ENCODE results near the gene F2RL3.

Gene F2RL3

DNA sequence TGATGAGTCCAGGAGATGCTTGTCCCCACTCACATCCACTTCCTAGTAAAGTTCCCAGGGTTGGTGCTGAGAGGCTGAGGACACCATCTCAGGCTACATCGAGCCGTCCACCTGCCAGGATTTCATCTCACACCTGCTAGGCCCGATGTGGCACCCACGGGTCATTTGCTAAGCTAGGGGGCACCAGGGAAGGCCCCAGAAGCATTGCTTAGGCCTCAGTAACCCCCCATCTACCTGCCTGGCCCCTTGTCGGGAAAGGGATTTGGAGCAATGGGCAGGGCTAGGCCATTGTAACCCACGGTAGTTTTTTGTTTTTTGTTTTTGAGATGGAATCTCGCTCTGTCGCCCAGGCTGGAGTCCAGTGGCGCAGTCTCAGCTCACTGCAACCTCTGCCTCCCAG, 51.8 kb downstream of the F2RL3 start:
- H3K4me3 ChIP-seq (ENCODE audit: low read depth, low read length): no peak overlapping the region
- no peak for DNase-seq (ENCODE audit: low read depth)
- TF ChIP-seq, protein P1, sequence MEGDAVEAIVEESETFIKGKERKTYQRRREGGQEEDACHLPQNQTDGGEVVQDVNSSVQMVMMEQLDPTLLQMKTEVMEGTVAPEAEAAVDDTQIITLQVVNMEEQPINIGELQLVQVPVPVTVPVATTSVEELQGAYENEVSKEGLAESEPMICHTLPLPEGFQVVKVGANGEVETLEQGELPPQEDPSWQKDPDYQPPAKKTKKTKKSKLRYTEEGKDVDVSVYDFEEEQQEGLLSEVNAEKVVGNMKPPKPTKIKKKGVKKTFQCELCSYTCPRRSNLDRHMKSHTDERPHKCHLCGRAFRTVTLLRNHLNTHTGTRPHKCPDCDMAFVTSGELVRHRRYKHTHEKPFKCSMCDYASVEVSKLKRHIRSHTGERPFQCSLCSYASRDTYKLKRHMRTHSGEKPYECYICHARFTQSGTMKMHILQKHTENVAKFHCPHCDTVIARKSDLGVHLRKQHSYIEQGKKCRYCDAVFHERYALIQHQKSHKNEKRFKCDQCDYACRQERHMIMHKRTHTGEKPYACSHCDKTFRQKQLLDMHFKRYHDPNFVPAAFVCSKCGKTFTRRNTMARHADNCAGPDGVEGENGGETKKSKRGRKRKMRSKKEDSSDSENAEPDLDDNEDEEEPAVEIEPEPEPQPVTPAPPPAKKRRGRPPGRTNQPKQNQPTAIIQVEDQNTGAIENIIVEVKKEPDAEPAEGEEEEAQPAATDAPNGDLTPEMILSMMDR (IDR thresholded peaks at IDR 0.05; ENCODE audit: insufficient read depth, low read depth, low read length, missing control alignments): no peak

Data from GM12865 (cell line).